Pulmonary artery endothelial cell (primary cell): ENCODE results near the gene FFAR4. TPM values are rescaled to one million over a fixed set of nuclear protein-coding genes. Genes with fewer than 3 reads are reported as not detected.

ENCODE experiments used
- total RNA-seq: library from RNA; depleted of rRNA; stranded (reverse); fragments of >200 nt; gene quantifications from 2 replicates; pipeline ENCODE4 v1.2.3, GENCODE V29; 2014

The FFAR4 gene
- total RNA-seq, 1 donor from 2014 or later: not detected

Other genes starting within 250 kb of the FFAR4 start
- 243 and 321 TPM in 2 replicates for gene MYOF, start 84.3 kb upstream of the FFAR4 start, total RNA-seq
- gene CEP55, start 70.1 kb upstream of the FFAR4 start, total RNA-seq: 43.5 and 92.2 TPM in 2 replicates
- not detected in 2 replicates for gene RBP4, start 34.6 kb downstream of the FFAR4 start, total RNA-seq
- gene PDE6C, start 45.9 kb downstream of the FFAR4 start, total RNA-seq: not detected in 2 replicates
- 5.7 and 6.7 TPM in 2 replicates for gene FRA10AC1, start 135.9 kb downstream of the FFAR4 start, total RNA-seq
- not detected in 2 replicates for gene LGI1, start 191.3 kb downstream of the FFAR4 start, total RNA-seq